BLaER1 treated with 17β-estradiol and CSF1 and Interleukin-3, amounts not matched to agents 10 nM and 100 nM (cell line): ENCODE data around the gene CFAP410.
A peak's percentile ranks its signal among the peaks of the same experiment; 100 is the strongest.

Source experiments
- H3K27ac ChIP-seq, 11 experiments: shearing (Covaris generic); formaldehyde crosslinking; 2 replicates each; pipeline ENCODE4 v1.8.1; 2022
- H3K27me3 ChIP-seq, 11 experiments: shearing (Covaris generic); formaldehyde crosslinking; 2 replicates each; pipeline ENCODE4 v1.8.1; 2022
- H3K36me3 ChIP-seq, 11 experiments: shearing (Covaris generic); formaldehyde crosslinking; 2 replicates each; pipeline ENCODE4 v1.8.1; 2022
- H3K4me1 ChIP-seq, 10 experiments: shearing (Covaris generic); formaldehyde crosslinking; 2 replicates each; pipeline ENCODE4 v1.8.1; 2022
- H3K4me2 ChIP-seq, 11 experiments: shearing (Covaris generic); formaldehyde crosslinking; 2 replicates each; pipeline ENCODE4 v1.8.1; 2022
- H3K4me3 ChIP-seq, 10 experiments: shearing (Covaris generic); formaldehyde crosslinking; 2 replicates each; pipeline ENCODE4 v1.8.1; 2022
- H3K9ac ChIP-seq, 11 experiments: shearing (Covaris generic); formaldehyde crosslinking; 2 replicates each; pipeline ENCODE4 v1.8.1; 2022
- H3K9me3 ChIP-seq, 11 experiments: shearing (Covaris generic); formaldehyde crosslinking; replicated peaks in 1 of 11; 2 replicates each; pipeline ENCODE4 v1.8.1; 2022
- H4K20me1 ChIP-seq, 11 experiments: shearing (Covaris generic); formaldehyde crosslinking; 2 replicates each; pipeline ENCODE4 v1.8.1; 2022
- Cebpa-rat ChIP-seq, 11 experiments: shearing (Covaris generic); IDR thresholded peaks; 2 replicates each; pipeline ENCODE4 v1.8.1; 2022

CFAP410 gene

DNA sequence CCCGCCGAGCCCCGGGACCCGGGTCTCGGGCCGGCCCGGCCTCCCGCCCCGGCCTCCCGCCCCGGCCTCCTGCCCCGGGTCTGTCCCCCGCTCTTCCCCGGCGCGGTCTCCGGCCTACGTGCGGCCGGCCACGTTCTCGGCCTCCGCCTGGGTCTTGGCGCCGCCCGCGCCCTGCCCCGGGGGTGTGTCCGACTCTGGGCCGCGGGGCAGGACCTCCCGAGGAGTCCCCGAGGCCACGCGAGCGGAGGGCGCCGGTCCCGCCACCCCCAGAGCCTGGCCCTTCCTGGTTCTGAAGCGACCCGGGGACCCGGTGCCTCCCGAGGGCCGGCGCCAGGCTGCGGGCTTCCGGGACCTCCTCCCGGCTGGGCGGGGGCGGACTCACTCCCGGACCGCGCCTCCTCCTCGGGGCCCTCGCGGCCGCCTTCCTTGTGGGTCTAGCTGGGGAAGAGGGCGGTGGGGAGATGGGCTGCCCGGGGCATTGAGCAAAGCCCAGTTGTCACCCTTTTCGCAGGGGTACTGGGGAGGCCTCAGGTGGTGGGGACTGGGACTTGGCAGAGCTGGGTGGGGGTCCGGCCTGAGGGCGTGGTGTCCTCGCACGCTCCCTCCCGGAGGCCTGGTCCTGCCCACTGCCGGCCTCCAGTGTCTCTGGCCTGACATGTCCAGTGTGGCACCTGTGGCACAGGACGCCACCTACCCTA is 38.8 kb downstream of the CFAP410 start:
- Histone ChIP-seq H3K9me3 (no peaks in the 10 kb centered on the region), H3K9ac (peak overlapping the region; percentile 87 to 97 (median 91)), H4K20me1 (peaks cover 49 to 51% (median 50%) of the 10 kb centered on the region in 11 experiments), H3K4me2 (peak overlapping the region; percentile 92 to 100 (median 98)), H3K27ac (peak overlapping the region; percentile 85 to 97 (median 91)), H3K4me1 (peaks cover 80 to 89% (median 87%) of the 10 kb centered on the region in 10 experiments), H3K27me3 (no peaks in the 10 kb centered on the region), H3K4me3 (peak overlapping the region; percentile 70 to 88 (median 81)), H3K36me3 (peaks cover 0 to 8% (median 0%) of the 10 kb centered on the region in 11 experiments; a peak in 2 of 22 replicates)
- no peak for TF ChIP-seq Cebpa-rat (IDR thresholded peaks at IDR 0.05)

DNA sequence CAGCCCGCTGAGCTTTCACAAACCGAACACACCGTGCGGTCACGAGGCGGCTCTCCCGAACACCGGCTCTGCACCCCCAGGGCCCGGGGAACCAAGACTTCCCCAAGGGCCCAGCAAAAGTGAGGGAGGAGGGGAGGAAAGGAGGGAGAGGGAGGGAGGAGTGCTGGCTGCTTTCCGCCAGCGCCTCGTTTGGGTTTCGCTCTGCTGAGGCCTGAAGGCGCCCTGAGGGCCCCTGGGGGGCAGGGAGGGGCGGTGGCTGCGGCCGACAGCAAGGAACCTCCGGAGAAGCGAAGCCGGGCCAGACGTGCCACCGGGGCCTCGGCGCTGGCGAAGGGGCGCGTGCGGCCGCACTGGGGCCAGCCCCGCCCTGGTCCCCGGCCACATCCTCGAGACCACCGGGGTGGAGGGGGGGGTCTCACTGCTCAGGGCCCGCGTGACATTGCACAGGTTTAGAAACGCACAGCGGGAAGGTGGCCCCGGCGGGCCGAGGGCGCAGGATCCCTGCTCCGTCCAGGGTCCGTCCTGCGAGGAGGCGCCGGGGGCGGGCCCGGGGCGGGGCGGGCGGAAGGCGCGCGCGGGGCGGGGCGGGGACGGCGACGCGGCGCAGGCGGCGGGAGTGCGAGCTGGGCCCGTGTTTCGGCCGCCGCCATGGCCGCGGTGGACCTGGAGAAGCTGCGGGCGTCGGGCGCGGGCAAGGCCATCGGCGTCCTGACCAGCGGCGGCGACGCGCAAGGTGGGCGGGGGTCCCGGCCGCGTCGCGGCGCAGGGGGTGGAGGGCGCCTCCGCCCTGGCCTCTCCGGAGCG is 39.5 kb downstream of the CFAP410 start, which contains the start of gene PFKL:
Gene PFKL, plus strand, starts transcription at position 596 of the 804 bp plus-strand sequence. Its CDS starts 53 bp downstream, at position 649.
- H3K4me2 ChIP-seq: peak within 1 kb of the TSS; percentile 92 to 100 (median 98)
- H3K27me3 ChIP-seq: no peaks in the 10 kb centered on the region
- no peak; a peak in 1 of 22 replicates for TF ChIP-seq Cebpa-rat (IDR thresholded peaks at IDR 0.05)
- H3K4me1 ChIP-seq: peaks cover 80 to 89% (median 87%) of the 10 kb centered on the region in 10 experiments
- peaks cover 0 to 8% (median 0%) of the 10 kb centered on the region in 11 experiments; a peak in 1 of 22 replicates for H3K36me3 ChIP-seq
- no peaks in the 10 kb centered on the region for H3K9me3 ChIP-seq
- peak within 1 kb of the TSS; percentile 70 to 88 (median 81) for H3K4me3 ChIP-seq
- peak within 1 kb of the TSS; percentile 87 to 97 (median 91) for H3K9ac ChIP-seq
- peaks cover 41 to 44% (median 42%) of the 10 kb centered on the region in 11 experiments for H4K20me1 ChIP-seq
- H3K27ac ChIP-seq: peak within 1 kb of the TSS; percentile 85 to 97 (median 91)

DNA sequence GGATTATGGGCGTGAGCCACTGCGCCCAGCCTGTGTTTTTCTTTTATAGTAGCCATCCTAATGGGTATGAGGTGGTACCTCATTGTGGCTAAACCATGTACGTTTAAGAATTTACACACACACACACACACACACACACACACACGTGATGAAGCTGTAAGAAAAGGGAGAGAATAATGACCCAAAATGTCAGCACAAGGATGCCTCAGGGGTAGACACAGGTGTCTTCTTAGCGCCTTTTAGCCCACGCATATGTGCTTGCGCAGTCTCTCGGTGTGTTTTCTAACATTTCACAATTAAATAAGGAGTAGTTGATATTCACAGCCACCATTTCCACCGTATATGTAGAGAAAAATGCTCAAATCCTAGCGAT is 40.1 kb downstream of the CFAP410 start:
- H4K20me1 ChIP-seq: peaks cover 36 to 38% (median 36%) of the 10 kb centered on the region in 11 experiments
- peak overlapping the region; percentile 89 to 100 (median 98) for H3K4me2 ChIP-seq
- H3K4me1 ChIP-seq: peaks cover 79 to 88% (median 87%) of the 10 kb centered on the region in 10 experiments
- peak in 1 of 11 experiments; percentile 62; a peak in 1 of 22 replicates for TF ChIP-seq Cebpa-rat (IDR thresholded peaks at IDR 0.05)
- peak overlapping the region; percentile 87 to 97 (median 91) for H3K9ac ChIP-seq
- peak overlapping the region; percentile 70 to 88 (median 81) for H3K4me3 ChIP-seq
- peak overlapping the region; percentile 64 to 97 (median 91) for H3K27ac ChIP-seq
- no peaks in the 10 kb centered on the region for H3K27me3 ChIP-seq
- H3K9me3 ChIP-seq: no peaks in the 10 kb centered on the region
- H3K36me3 ChIP-seq: peaks cover 0 to 5% (median 0%) of the 10 kb centered on the region in 11 experiments; a peak in 1 of 22 replicates

DNA sequence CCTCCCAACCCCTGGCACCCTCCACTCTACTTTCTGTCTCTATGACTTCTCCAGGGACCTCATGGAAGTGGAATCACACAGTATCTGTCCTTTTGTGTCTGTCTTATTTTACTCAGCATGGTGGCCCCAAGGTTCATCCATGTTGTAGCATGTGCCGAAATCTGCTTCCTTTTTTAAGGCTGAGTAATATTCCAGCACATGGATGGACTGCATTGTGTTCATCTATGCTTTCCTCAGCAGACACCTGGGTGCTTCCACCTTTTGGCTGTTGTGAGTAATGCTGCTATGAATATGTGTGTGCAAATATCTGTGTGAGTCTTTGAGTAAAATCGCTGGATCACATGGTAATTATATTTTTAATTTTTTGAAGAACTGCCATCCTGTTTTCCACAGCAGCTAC is 40.9 kb downstream of the CFAP410 start:
- no peaks in the 10 kb centered on the region for H3K36me3 ChIP-seq
- peaks cover 71 to 85% (median 80%) of the 10 kb centered on the region in 10 experiments for H3K4me1 ChIP-seq
- peak overlapping the region; percentile 41 to 95 (median 61); a peak in 20 of 22 replicates for H3K27ac ChIP-seq
- H3K27me3 ChIP-seq: no peaks in the 10 kb centered on the region
- H3K4me3 ChIP-seq: no peak overlapping the region
- peak overlapping the region in 8 of 11 experiments; percentile 20 to 59 (median 44); a peak in 9 of 22 replicates for H3K9ac ChIP-seq
- H4K20me1 ChIP-seq: peaks cover 28 to 30% (median 29%) of the 10 kb centered on the region in 11 experiments
- H3K9me3 ChIP-seq: no peaks in the 10 kb centered on the region
- peak overlapping the region; percentile 75 to 100 (median 92) for H3K4me2 ChIP-seq
- TF ChIP-seq Cebpa-rat (IDR thresholded peaks at IDR 0.05): no peak

DNA sequence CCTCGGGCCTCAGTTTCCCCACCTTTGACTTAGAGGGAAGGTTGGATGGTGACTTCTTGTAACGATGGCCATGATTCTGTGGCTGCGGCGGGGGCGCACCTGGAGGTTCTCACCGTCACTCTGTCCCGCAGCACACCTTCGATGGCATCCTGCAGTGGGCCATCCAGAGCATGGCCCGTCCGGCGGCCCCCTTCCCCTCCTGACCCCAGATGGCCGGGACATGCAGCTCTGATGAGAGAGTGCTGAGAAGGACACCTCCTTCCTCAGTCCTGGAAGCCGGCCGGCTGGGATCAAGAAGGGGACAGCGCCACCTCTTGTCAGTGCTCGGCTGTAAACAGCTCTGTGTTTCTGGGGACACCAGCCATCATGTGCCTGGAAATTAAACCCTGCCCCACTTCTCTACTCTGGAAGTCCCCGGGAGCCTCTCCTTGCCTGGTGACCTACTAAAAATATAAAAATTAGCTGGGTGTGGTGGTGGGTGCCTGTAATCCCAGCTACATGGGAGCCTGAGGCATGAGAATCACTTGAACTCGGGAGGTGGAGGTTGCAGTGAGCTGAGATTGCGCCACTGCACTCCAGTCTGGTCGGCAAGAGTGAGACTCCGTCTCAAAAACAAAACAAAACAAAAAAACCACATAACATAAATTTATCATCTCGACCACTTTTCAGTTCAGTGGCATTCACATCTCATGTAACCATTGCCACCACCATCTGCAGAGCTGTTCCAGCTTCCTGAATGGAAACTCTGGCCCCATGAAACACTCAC is 41.5 kb downstream of the CFAP410 start:
- H4K20me1 ChIP-seq: peaks cover 22 to 24% (median 23%) of the 10 kb centered on the region in 11 experiments
- peak overlapping the region; percentile 41 to 95 (median 61); a peak in 20 of 22 replicates for H3K27ac ChIP-seq
- H3K9ac ChIP-seq: peak overlapping the region; percentile 38 to 59 (median 53); a peak in 16 of 22 replicates
- H3K4me1 ChIP-seq: peaks cover 65 to 79% (median 74%) of the 10 kb centered on the region in 10 experiments
- peak overlapping the region in 1 of 10 experiments; percentile 26; a peak in 2 of 20 replicates for H3K4me3 ChIP-seq
- H3K36me3 ChIP-seq: no peaks in the 10 kb centered on the region
- H3K9me3 ChIP-seq: no peaks in the 10 kb centered on the region
- peak overlapping the region; percentile 75 to 100 (median 92) for H3K4me2 ChIP-seq
- no peaks in the 10 kb centered on the region for H3K27me3 ChIP-seq
- TF ChIP-seq Cebpa-rat (IDR thresholded peaks at IDR 0.05): peak in 9 of 11 experiments; percentile 42 to 87 (median 59); a peak in 12 of 22 replicates

DNA sequence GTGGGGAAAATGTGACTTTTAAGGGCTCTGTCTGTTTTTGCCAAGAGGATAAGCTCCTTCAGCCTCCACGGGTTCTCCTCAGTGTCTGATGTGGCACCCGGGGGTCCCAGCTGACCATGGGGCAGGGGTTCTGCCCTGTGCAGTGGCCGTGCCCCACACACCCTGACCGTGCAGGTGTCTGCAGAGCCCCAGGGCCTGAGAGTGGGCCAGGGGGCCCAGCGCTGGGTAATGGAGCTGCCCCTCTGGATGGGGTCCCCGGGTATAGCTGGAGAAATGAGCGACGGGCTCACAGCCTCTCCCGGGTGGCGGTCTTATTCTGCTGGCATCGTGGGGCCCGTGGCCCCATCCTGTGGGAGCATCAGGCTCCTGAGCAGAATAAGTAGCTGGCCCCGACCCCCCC is 42.3 kb downstream of the CFAP410 start:
- H3K4me3 ChIP-seq: no peak overlapping the region
- TF ChIP-seq Cebpa-rat (IDR thresholded peaks at IDR 0.05): no peak
- H3K27me3 ChIP-seq: no peaks in the 10 kb centered on the region
- H3K36me3 ChIP-seq: no peaks in the 10 kb centered on the region
- peak overlapping the region in 3 of 11 experiments; percentile 18 to 47 (median 40); a peak in 4 of 22 replicates for H3K27ac ChIP-seq
- peaks cover 57 to 77% (median 66%) of the 10 kb centered on the region in 10 experiments for H3K4me1 ChIP-seq
- H4K20me1 ChIP-seq: peaks cover 14 to 16% (median 15%) of the 10 kb centered on the region in 11 experiments
- H3K9me3 ChIP-seq: no peaks in the 10 kb centered on the region
- H3K4me2 ChIP-seq: peak overlapping the region; percentile 55 to 100 (median 92)
- H3K9ac ChIP-seq: peak overlapping the region in 5 of 11 experiments; percentile 38 to 57 (median 47); a peak in 4 of 22 replicates

DNA sequence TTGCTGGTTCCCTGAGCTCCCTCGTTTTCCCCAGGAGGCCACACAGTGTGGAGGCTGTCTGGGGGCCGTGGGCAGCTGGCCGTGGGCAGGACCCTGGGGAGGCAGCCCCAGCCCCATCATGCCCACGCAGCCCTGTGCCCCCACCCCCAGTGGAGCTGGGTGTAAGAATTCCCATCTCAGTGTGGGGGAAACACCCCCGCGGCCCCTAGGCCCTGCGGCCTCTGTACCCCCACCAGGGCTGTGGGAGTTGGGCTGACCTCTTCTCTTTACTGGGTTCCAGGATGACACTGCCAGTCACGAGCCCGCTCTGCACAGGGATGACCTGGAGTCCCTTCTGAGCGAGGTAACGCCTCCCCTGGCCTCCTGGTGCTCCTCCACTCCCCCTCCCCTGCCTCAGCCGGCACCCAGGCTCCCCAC is 43.1 kb downstream of the CFAP410 start:
- Histone ChIP-seq H3K9ac (peak overlapping the region in 10 of 11 experiments; percentile 16 to 65 (median 48); a peak in 15 of 22 replicates), H3K36me3 (no peaks in the 10 kb centered on the region), H3K27ac (peak overlapping the region in 9 of 11 experiments; percentile 25 to 63 (median 44); a peak in 15 of 22 replicates), H4K20me1 (peaks cover 6 to 8% (median 7%) of the 10 kb centered on the region in 11 experiments), H3K4me3 (no peak overlapping the region; a peak in 1 of 20 replicates), H3K4me2 (peak overlapping the region; percentile 77 to 95 (median 89)), H3K4me1 (peaks cover 49 to 70% (median 58%) of the 10 kb centered on the region in 10 experiments), H3K9me3 (no peaks in the 10 kb centered on the region), H3K27me3 (no peaks in the 10 kb centered on the region)
- no peak for TF ChIP-seq Cebpa-rat (IDR thresholded peaks at IDR 0.05)

DNA sequence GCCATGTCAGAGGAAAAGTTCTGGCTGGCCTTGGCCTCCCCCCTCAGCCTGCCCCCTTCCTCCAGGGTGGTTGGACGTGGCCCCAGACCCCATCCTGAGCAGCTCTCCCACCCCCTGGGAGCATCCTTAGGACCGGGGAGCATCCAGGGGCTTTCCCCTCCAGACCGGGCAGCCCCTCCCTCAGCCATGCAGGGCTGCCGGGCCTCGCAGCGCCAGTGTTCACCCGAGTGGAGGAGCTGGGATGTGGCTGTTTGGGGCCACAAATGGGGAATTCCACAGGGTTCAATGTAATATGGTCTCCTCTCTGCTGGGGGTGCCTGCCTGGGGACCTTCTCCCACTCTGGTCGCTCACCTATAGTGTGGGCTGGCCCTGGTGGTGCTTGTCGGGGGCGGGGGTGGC is 43.5 kb downstream of the CFAP410 start:
- H3K27me3 ChIP-seq: no peaks in the 10 kb centered on the region
- peak overlapping the region in 9 of 11 experiments; percentile 25 to 63 (median 44); a peak in 15 of 22 replicates for H3K27ac ChIP-seq
- no peaks in the 10 kb centered on the region for H3K36me3 ChIP-seq
- H3K4me3 ChIP-seq: no peak overlapping the region; a peak in 1 of 20 replicates
- TF ChIP-seq Cebpa-rat (IDR thresholded peaks at IDR 0.05): no peak
- peaks cover 48 to 65% (median 53%) of the 10 kb centered on the region in 10 experiments for H3K4me1 ChIP-seq
- no peaks in the 10 kb centered on the region for H3K9me3 ChIP-seq
- H4K20me1 ChIP-seq: peaks cover 1 to 8% (median 2%) of the 10 kb centered on the region in 11 experiments; a peak in 18 of 22 replicates
- H3K4me2 ChIP-seq: peak overlapping the region; percentile 77 to 95 (median 89)
- H3K9ac ChIP-seq: peak overlapping the region in 9 of 11 experiments; percentile 16 to 65 (median 50); a peak in 15 of 22 replicates
